GM10266 (cell line): ENCODE measurements around the gene NPAS2.

ENCODE experiments used
- DNase-seq: peaks from one replicate; pipeline ENCODE4 v3.0.0; 2012; ENCODE audit errors: extremely low spot score
- TF ChIP-seq, protein P1 (sequence below): IDR thresholded peaks from 2 replicates; pipeline ENCODE4 v1.5.1; 2012; ENCODE audit warnings: mild to moderate bottlenecking, low read depth; ENCODE audit not compliant: control insufficient read depth, insufficient read depth; ENCODE audit errors: missing control alignments

NPAS2 gene

DNA sequence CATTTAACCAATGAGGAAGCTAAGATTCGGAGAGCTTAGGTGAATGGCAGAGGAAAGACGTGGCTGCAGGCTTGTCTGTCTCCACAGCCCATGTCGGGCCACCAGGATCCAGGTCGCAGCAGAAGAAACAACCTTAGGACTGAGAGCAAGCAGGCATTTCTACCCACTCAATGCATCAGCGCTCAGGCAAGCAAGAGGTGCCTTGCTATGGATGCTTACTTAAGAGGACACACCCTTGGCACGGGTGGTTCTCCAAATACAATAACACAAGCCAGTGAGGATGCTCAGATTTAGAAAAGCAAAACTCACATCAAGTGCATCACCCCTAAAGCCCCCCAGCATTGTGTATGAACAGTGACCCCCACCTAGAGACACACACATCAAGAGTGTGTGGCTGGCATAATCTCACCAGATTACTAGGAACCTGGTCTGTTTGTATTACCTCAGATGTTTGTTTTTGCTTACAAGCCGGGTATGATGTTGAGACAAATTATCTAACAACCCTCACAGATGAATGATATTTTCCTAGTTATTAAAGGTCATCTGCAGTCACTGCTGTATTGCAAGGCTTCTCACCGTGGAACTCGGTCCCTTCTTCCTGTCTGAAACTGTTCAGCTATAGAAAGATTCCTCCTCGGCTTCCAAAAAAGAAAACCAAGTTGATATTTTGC, 34.2 kb upstream of the NPAS2 start:
- no peak for DNase-seq

DNA sequence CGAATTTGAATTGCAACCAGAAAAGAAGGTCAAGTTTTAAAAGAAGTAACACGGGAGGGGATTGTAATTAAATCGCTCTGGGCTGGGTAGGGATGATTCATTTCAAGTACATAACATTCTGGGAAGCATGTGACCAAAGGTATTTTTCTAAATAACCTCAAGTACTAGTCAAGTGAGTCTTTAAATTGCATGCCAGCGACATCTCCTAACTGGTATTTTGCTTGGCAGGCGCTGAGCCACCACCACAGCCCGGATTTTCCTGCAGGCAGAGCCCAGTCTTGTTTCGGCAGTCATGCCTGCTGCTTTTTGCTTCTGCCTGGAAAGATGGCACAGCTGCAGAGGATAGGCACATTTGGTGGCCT, 33.7 kb upstream of the NPAS2 start:
- TF ChIP-seq, protein P1, sequence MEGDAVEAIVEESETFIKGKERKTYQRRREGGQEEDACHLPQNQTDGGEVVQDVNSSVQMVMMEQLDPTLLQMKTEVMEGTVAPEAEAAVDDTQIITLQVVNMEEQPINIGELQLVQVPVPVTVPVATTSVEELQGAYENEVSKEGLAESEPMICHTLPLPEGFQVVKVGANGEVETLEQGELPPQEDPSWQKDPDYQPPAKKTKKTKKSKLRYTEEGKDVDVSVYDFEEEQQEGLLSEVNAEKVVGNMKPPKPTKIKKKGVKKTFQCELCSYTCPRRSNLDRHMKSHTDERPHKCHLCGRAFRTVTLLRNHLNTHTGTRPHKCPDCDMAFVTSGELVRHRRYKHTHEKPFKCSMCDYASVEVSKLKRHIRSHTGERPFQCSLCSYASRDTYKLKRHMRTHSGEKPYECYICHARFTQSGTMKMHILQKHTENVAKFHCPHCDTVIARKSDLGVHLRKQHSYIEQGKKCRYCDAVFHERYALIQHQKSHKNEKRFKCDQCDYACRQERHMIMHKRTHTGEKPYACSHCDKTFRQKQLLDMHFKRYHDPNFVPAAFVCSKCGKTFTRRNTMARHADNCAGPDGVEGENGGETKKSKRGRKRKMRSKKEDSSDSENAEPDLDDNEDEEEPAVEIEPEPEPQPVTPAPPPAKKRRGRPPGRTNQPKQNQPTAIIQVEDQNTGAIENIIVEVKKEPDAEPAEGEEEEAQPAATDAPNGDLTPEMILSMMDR, result no peak
- no peak for DNase-seq

More for the DNA sequence above, 34.2 kb upstream of the NPAS2 start:
- TF ChIP-seq, protein P1, result no peak

DNA sequence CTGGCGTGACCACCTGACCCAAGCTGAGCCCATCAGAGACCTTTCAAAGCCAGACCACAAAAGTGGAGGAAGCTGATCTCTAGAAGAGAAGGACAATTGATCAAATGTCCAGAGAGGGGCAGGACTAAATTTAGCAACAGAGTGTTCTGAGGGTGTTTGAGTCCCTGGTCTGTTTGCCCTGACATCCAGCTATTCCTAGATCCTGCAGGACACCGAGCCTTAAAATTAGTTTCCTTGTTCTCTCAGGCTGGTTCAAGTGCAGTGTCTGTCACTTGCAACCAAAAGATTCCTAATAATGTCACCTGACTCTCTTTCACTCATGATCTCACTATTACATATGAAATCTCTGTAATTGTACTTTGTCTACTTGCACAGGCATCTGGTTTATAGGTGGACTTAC, 33.0 kb upstream of the NPAS2 start:
- no peak for DNase-seq
- TF ChIP-seq, protein P1, result no peak

DNA sequence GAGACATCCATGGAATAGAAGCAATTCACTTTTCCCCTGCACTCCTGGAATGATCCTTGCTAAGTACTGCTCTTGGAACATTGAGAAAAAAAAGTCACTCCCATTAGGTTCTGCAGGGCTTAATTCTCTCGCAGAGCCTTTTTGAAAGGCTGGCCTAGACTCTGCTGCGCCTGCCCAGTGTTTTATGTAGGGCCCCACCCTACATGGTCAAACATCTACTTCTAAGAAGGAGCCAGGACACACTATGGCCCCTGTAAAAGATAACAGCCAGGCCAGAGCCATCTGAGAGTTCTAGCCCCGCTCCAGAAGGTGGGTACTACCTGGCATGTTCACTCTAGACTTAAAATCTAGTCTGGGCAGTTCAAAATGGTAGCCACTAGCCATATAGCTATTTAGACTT, 30.6 kb upstream of the NPAS2 start:
- DNase-seq, result no peak
- TF ChIP-seq, protein P1, result no peak

DNA sequence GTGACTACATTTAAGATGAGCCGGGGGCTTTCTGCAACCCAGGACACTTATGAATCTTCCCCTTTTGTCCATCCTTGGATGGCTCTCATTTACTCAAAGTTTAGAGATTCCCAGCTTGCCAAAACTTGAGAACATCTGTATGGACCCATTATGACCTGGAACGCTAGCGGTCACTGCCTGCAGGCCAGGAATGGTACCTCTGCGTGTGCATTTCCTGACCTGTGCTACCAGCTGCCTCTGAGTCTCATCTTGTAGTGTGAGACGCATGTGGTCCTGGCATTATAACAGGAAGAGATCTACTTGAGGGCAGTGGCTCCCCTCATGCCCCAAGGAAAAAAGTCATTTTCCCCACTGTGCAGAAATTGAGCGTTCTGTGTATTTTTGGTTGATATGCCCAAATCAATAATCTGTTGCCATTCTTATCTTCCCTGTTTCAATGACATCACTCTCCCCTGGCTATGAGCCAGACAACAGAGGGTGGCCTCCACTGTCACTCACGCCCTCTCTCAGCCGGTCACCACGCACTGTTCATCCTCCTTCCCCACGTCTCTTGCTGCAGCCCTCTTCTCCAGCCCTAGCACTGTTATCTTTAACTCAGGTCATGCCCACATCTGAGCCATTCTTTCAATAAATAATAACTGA, 28.5 kb upstream of the NPAS2 start:
- TF ChIP-seq, protein P1, result no peak
- DNase-seq, result no peak

DNA sequence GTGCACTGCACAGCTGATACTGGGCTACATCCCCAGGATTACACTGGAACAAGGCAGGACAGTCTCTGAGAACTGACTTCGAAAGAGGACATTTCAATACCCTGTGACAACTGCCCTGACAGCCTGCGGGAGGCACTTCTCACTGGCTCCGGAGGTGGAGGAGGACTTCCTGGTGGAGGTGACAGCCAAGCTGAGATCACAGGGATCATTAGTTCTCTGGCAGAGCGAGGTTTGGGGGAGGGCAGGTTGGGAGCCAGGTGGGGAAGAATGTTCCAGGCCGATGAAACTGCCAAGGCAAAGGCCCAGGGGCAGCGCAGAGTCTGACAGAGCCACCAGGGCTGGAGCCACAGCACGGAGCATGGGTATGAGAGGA, 28.0 kb upstream of the NPAS2 start:
- DNase-seq, result no peak
- TF ChIP-seq, protein P1, result no peak

DNA sequence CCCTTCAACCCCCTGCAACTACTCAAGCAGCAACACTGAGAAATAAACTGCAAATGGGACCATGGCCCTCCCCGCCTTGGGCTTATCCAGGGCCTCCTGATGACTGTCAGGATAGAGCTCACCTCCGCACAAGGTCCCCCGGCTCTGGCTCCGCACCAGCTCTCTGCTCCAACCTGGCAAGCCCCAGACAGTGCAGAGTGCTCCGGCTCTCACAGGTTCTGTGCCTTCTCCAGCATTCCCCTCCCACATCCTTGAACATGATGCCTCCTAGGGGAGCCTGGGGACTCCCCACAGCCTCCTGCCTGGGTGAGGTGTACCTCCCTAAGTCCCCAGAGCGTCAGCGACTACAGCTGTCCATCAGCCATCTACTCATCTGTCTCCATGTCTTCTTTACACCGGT, 26.7 kb upstream of the NPAS2 start:
- DNase-seq, result no peak
- TF ChIP-seq, protein P1, result no peak
